ENCODE results near the gene ABCA2. TPM values are rescaled to one million over a fixed set of nuclear protein-coding genes. Genes with fewer than 3 reads are reported as not detected.

Gene ABCA2
- total RNA-seq, 1 experiment from 2014 or later = 22.4 TPM

DNA sequence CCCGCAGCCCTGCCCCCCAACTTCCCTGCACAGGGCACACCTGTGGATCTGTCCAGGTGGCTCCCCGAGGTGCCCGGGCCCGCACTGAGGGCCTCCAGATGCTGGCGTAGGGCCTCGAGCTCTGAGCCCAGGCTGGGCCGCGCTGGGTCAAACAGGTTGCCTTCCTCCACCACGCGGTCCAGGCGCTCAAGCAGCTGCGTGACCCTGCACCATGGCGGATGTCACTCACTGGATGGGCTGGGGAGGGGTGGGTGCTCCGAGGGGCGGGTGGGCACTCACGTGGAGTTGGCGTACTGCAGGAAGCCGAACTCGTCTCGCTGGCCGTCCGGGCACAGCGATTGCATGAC, 5.4 kb downstream of the ABCA2 start:
- Mint-ChIP-seq H3K4me3 (no peak overlapping the region), H3K27ac (no peak overlapping the region), H3K27me3 (ENCODE audit: low read depth) (peaks cover 11% of the 10 kb centered on the region), H3K4me1 (peaks cover 2 to 13% of the 10 kb centered on the region in 2 experiments; a peak in 3 of 4 replicates), H3K9me3 (no peaks in the 10 kb centered on the region), H3K36me3 (ENCODE audit: insufficient read depth in 1 of 3, low read depth in 3 of 3) (peaks cover 0 to 2% (median 0%) of the 10 kb centered on the region in 3 experiments; a peak in 1 of 7 replicates)
- Histone ChIP-seq H3K23me2 (ENCODE audit: insufficient read length, low read depth, low read length, poor library complexity, severe bottlenecking) (peaks cover 6% of the 10 kb centered on the region), H3K79me2 (ENCODE audit: insufficient read depth, low read length) (no peaks in the 10 kb centered on the region), H3K27ac (ENCODE audit: insufficient read length, low read depth, low read length) (no peak overlapping the region), H3K18ac (ENCODE audit: insufficient read length, low read depth, low read length) (no peak overlapping the region), H2AFZ (ENCODE audit: low read length) (no peak overlapping the region), H3K9ac (ENCODE audit: extremely low read depth, insufficient read length, low read length) (no peak overlapping the region), H3T11ph (ENCODE audit: low read length) (no peak overlapping the region), H3K4me2 (ENCODE audit: insufficient read depth, insufficient read length, low read length) (no peak overlapping the region), H2AK5ac (ENCODE audit: insufficient read length, low read length) (no peak overlapping the region), H3K23ac (ENCODE audit: insufficient read length, low read depth, low read length) (no peak overlapping the region), H3K4ac (ENCODE audit: low read depth, low read length) (no peak overlapping the region), H3K56ac (ENCODE audit: insufficient read length, low read depth, low read length) (no peak overlapping the region), H4K20me1 (ENCODE audit: control insufficient read depth, insufficient read depth, insufficient read length) (no peaks in the 10 kb centered on the region), H2BK15ac (ENCODE audit: low read depth, low read length) (no peak overlapping the region), H4K5ac (ENCODE audit: insufficient read length, low read depth, low read length) (no peak overlapping the region), H2BK12ac (ENCODE audit: insufficient read length, low read depth, low read length) (no peak overlapping the region), H4K91ac (ENCODE audit: insufficient read length, low read depth, low read length) (no peak overlapping the region), H2BK5ac (ENCODE audit: insufficient read length, low read length) (no peak overlapping the region), H3K9me3 (ENCODE audit: control insufficient read depth, low read depth, low read length) (no peaks in the 10 kb centered on the region), H4K8ac (replicated peaks; ENCODE audit: insufficient read length, low read depth, low read length) (no peak overlapping the region), H3K4me1 (ENCODE audit: insufficient read depth, low read length) (no peaks in the 10 kb centered on the region), H2BK120ac (ENCODE audit: low read depth, low read length, poor library complexity, severe bottlenecking) (no peak overlapping the region), H3K27me3 (ENCODE audit: insufficient read depth, low read length) (no peaks in the 10 kb centered on the region), H2BK20ac (ENCODE audit: low read depth, low read length, poor library complexity, severe bottlenecking) (no peak overlapping the region), H3K14ac (ENCODE audit: insufficient read depth, low read length) (no peak overlapping the region), H3K79me1 (ENCODE audit: insufficient read depth, low read depth, low read length, poor library complexity, severe bottlenecking) (no peaks in the 10 kb centered on the region)
- WGBS (ENCODE audit: extremely low coverage, insufficient read length, low lambda C conversion rate) = no CpG with 5 or more reads among the region's 23 CpGs
- DNase-seq = no peak
- TF ChIP-seq, protein P1, sequence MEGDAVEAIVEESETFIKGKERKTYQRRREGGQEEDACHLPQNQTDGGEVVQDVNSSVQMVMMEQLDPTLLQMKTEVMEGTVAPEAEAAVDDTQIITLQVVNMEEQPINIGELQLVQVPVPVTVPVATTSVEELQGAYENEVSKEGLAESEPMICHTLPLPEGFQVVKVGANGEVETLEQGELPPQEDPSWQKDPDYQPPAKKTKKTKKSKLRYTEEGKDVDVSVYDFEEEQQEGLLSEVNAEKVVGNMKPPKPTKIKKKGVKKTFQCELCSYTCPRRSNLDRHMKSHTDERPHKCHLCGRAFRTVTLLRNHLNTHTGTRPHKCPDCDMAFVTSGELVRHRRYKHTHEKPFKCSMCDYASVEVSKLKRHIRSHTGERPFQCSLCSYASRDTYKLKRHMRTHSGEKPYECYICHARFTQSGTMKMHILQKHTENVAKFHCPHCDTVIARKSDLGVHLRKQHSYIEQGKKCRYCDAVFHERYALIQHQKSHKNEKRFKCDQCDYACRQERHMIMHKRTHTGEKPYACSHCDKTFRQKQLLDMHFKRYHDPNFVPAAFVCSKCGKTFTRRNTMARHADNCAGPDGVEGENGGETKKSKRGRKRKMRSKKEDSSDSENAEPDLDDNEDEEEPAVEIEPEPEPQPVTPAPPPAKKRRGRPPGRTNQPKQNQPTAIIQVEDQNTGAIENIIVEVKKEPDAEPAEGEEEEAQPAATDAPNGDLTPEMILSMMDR (conservative IDR thresholded peaks at IDR 0.05) = no peak

Data from H9 (cell line).